Lung (tissue), 12 donors: ENCODE data around the gene PPP1R3D. TPM values are rescaled to one million over a fixed set of nuclear protein-coding genes. Genes with fewer than 3 reads are reported as not detected.
A peak's percentile ranks its signal among the peaks of the same experiment; 100 is the strongest.

Experiments
- ATAC-seq: fragments of 200-7000 bp; cut with Tn5 transposase; one replicate; pipeline ENCODE4 v1.9.1; 2020; ENCODE audit warnings: moderate number of reproducible peaks; ENCODE audit not compliant: insufficient read depth, low FRiP score
- DNase-seq, 3 donors: peaks; one replicate each; pipeline ENCODE4 v3.0.0-alpha.2; 2013 to 2017
- H3K27ac ChIP-seq, 2 donors: one replicate each; pipeline ENCODE4 v1.5.1; 2013; ENCODE audit warnings: mild to moderate bottlenecking in 2 of 2, moderate library complexity in 2 of 2, control low read depth in 1 of 2, inconsistent platforms in 1 of 2, low read depth in 1 of 2, low read length in 1 of 2
- H3K27me3 ChIP-seq, 3 donors: one replicate each; pipeline ENCODE4 v1.5.1; 2013; ENCODE audit warnings: low read length in 2 of 3; ENCODE audit not compliant: control insufficient read depth in 3 of 3, insufficient read depth in 3 of 3
- H3K36me3 ChIP-seq, 4 donors: one replicate each; pipeline ENCODE4 v1.5.1; 2013; ENCODE audit warnings: low read length in 4 of 4, mild to moderate bottlenecking in 1 of 4, moderate library complexity in 1 of 4; ENCODE audit not compliant: control insufficient read depth in 4 of 4, insufficient read depth in 4 of 4
- H3K4me1 ChIP-seq, 5 donors: one replicate each; pipeline ENCODE4 v1.5.1; 2013; ENCODE audit warnings: low read length in 5 of 5, mild to moderate bottlenecking in 2 of 5, moderate library complexity in 1 of 5; ENCODE audit not compliant: control insufficient read depth in 5 of 5, insufficient read depth in 5 of 5
- H3K4me3 ChIP-seq: one replicate; pipeline ENCODE4 v1.5.1; 2013; ENCODE audit warnings: mild to moderate bottlenecking, control low read depth, moderate library complexity
- H3K9ac ChIP-seq, 2 donors: one replicate each; pipeline ENCODE4 v1.5.1; 2013; ENCODE audit warnings: low read length in 2 of 2, control low read depth in 1 of 2; ENCODE audit not compliant: insufficient read depth in 1 of 2
- H3K9me3 ChIP-seq, 4 donors: one replicate each; pipeline ENCODE4 v1.5.1; 2013; ENCODE audit warnings: low read length in 3 of 4, mild to moderate bottlenecking in 1 of 4, moderate library complexity in 1 of 4; ENCODE audit not compliant: control insufficient read depth in 4 of 4, insufficient read depth in 3 of 4
- CTCF ChIP-seq: IDR thresholded peaks from 2 replicates; pipeline ENCODE4 v1.5.1; 2012; ENCODE audit warnings: mild to moderate bottlenecking; ENCODE audit errors: control extremely low read depth, extremely low read depth
- WGBS, 2 donors: extraction: QIAGEN DNeasy Blood & Tissue Kit; methylation state at CpG; one replicate each; pipeline ENCODE4 v1.1.7; 2013; 5-methylcytosine and 5-hydroxymethylcytosine counted together
- polyA plus RNA-seq, 2 donors: library from polyadenylated mRNA; stranded (reverse); fragments of 200-250 nt; gene quantifications; one replicate each; pipeline ENCODE4 v1.2.1, GENCODE V29; 2013
- total RNA-seq, 2 donors: library from RNA; depleted of rRNA in 1 of 2; stranded (reverse); fragments of >200 nt in 1 of 2; gene quantifications; one replicate each; pipeline ENCODE4 v1.2.1, GENCODE V29; 2014 to 2021
- donor health status: control.
- donor health status: control.
- donor health status: Bipolar disorder and iron deficiency.
- donor health status: healthy.
- donor health status: DM: yes; HTN: yes; CAD: no.

The PPP1R3D gene
- total and polyA plus RNA-seq, 4 donors: 3.8 to 11.8 (median 8.1) TPM

GRCh38 chr20:59908855-59909254 is 31.2 kb downstream of the PPP1R3D start:
- no peaks in the 10 kb centered on the region for H3K9me3 ChIP-seq
- no peak overlapping the region for H3K27ac ChIP-seq
- no peaks in the 10 kb centered on the region for H3K4me1 ChIP-seq
- H3K9ac ChIP-seq: no peak overlapping the region
- no peak for DNase-seq
- ATAC-seq: no peak
- 85 to 91% methylated on average over 5 of the region's 5 CpGs for WGBS, 2 donors
- TF ChIP-seq CTCF: no peak
- peaks cover 0 to 3% (median 0%) of the 10 kb centered on the region in 3 donors for H3K27me3 ChIP-seq
- no peaks in the 10 kb centered on the region for H3K36me3 ChIP-seq
- no peak overlapping the region for H3K4me3 ChIP-seq

GRCh38 chr20:59903621-59904020 is 36.5 kb downstream of the PPP1R3D start:
- DNase-seq (peak; percentile 18 to 71 (median 65)), ATAC-seq (no peak)
- 90 to 96% methylated on average over 1 of the region's 1 CpG for WGBS, 2 donors
- peaks cover 0 to 3% (median 0%) of the 10 kb centered on the region in 5 donors for H3K4me1 ChIP-seq
- no peaks in the 10 kb centered on the region for H3K36me3 ChIP-seq
- no peak for TF ChIP-seq CTCF
- no peak overlapping the region for H3K9ac ChIP-seq
- H3K27ac ChIP-seq: no peak overlapping the region
- no peaks in the 10 kb centered on the region for H3K27me3 ChIP-seq
- H3K9me3 ChIP-seq: no peaks in the 10 kb centered on the region
- H3K4me3 ChIP-seq: no peak overlapping the region

- no peak for ATAC-seq
- 96 to 99% methylated on average over 3 of the region's 3 CpGs for WGBS, 2 donors
Observed at GRCh38 chr20:59902470-59902869, 37.6 kb downstream of the PPP1R3D start.

More at GRCh38 chr20:59902470-59902869, 37.6 kb downstream of the PPP1R3D start:
- no peaks in the 10 kb centered on the region for H3K27me3 ChIP-seq
- H3K36me3 ChIP-seq: no peaks in the 10 kb centered on the region
- TF ChIP-seq CTCF: no peak
- no peak overlapping the region for H3K4me3 ChIP-seq
- no peak for DNase-seq
- H3K9me3 ChIP-seq: no peaks in the 10 kb centered on the region
- peaks cover 0 to 3% (median 0%) of the 10 kb centered on the region in 5 donors for H3K4me1 ChIP-seq
- no peak overlapping the region for H3K9ac ChIP-seq
- H3K27ac ChIP-seq: no peak overlapping the region
